K562 (cell line): ENCODE data around the gene SCN8A. TPM values are rescaled to one million over a fixed set of nuclear protein-coding genes. Genes with fewer than 3 reads are reported as not detected.

ENCODE experiments used
- BHLHE40 ChIP-seq: IDR thresholded peaks from 2 replicates; pipeline ENCODE4 v1.6.1; 2011; ENCODE audit warnings: low read length, improper control_type of control experiment
- ETS1 ChIP-seq: conservative IDR thresholded peaks from 2 replicates; pipeline ENCODE4 v1.6.1; 2011; ENCODE audit warnings: low read depth, mild to moderate bottlenecking, low read length; ENCODE audit not compliant: control insufficient read depth
- MTA3 ChIP-seq: fragments of 450-650 bp; formaldehyde crosslinking; IDR thresholded peaks from 2 replicates; pipeline ENCODE4 v1.6.1; 2017; ENCODE audit warnings: mild to moderate bottlenecking, borderline replicate concordance
- NFE2 ChIP-seq: IDR thresholded peaks from 2 replicates; pipeline ENCODE4 v1.6.1; 2014; ENCODE audit warnings: antibody characterized with exemption, low read depth
- POLR3G ChIP-seq: IDR thresholded peaks from 2 replicates; pipeline ENCODE4 v1.6.1; 2011; ENCODE audit not compliant: insufficient read length, insufficient replicate concordance; ENCODE audit errors: extremely low read depth
- SFPQ ChIP-seq: fragments of 200-400 bp; formaldehyde crosslinking; IDR thresholded peaks from 2 replicates; pipeline ENCODE4 v1.6.1; 2017; ENCODE audit warnings: mild to moderate bottlenecking, low read depth, low read length, moderate library complexity
- TBP ChIP-seq: optimal IDR thresholded peaks from 2 replicates; pipeline ENCODE3; 2011; ENCODE audit warnings: low read depth, low read length, improper control_type of control experiment
- ZNF124 ChIP-seq: sonication (generic); formaldehyde crosslinking; IDR thresholded peaks from 2 replicates; pipeline ENCODE4 v1.8.1; 2022; ENCODE audit warnings: missing genetic modification reagents
- ZNF785 ChIP-seq: fragments of 250-450 bp; sonication (Bioruptor Pico); IDR thresholded peaks from 2 replicates; pipeline ENCODE4 v1.4.0; 2020; ENCODE audit warnings: mild to moderate bottlenecking
- polyA plus RNA-seq, 8 experiments: library from polyadenylated mRNA; depleted of rRNA in 4 of 8; stranded (reverse) in 5 of 8; unstranded in 3 of 8; fragments of >200 nt; fragmentation: Nextera tagmentation in 2 of 8; fragmentation: Illumina TruSeq in 1 of 8; extraction: Ambion mirVana in 2 of 8; extraction: Trizol in 1 of 8; gene quantifications; 2 replicates each; pipeline versions ENCODE4 v1.2.1 to v1.2.3, GENCODE V29; 2011 to 2014; ENCODE audit warnings: inconsistent platforms in 1 of 8, missing spikeins in 1 of 8
- total RNA-seq, 7 experiments: library from RNA; depleted of rRNA in 6 of 7; stranded (reverse); fragments of >200 nt in 6 of 7; fragmentation: Illumina TruSeq in 2 of 7; extraction: Trizol in 2 of 7; gene quantifications; 2 replicates each; pipeline versions ENCODE4 v1.2.1 to v1.2.3, GENCODE V29; 2011 to 2021; ENCODE audit warnings: low replicate concordance in 1 of 7

The SCN8A gene
- total and polyA plus RNA-seq, 9 of the 15 experiments (the other 6 are each of a cell fraction or from before 2014, with no cell fraction given): 0.03 to 0.29 (median 0.15) TPM; not detected in 1

- TF ChIP-seq SFPQ (no peak), BHLHE40 (no peak), ZNF124 (CRISPR knock-in tag) (no peak), TBP (no peak), NFE2 (no peak), MTA3 (no peak), ETS1 (no peak), ZNF785 (CRISPR knock-in tag) (no peak), POLR3G (no peak)
These were observed 227.1 kb downstream of the SCN8A start (continued) for GRCh38 chr12:51818086-51818485.
